HG03558 (cell line): ENCODE results near the gene KRTAP10-8.
"Not testable (repeated sequence)": the region's sequence is repeated elsewhere in the genome, so short reads cannot be mapped to it uniquely, and the experiment has no call there.

ENCODE experiments used
- ATAC-seq: cut with Tn5 transposase; IDR thresholded peaks from one replicate; pipeline ENCODE4 v1.9.1; 2021; ENCODE audit warnings: moderate number of reproducible peaks; ENCODE audit not compliant: unreplicated experiment; ENCODE audit errors: extremely low read depth

The KRTAP10-8 gene

GRCh38 chr21:44612029-44612486, at the start of gene KRTAP10-8:
Gene KRTAP10-8, plus strand, starts transcription at chr21:44612079. Its CDS starts 22 bp downstream, at chr21:44612101.
- ATAC-seq = no peak

DNA sequence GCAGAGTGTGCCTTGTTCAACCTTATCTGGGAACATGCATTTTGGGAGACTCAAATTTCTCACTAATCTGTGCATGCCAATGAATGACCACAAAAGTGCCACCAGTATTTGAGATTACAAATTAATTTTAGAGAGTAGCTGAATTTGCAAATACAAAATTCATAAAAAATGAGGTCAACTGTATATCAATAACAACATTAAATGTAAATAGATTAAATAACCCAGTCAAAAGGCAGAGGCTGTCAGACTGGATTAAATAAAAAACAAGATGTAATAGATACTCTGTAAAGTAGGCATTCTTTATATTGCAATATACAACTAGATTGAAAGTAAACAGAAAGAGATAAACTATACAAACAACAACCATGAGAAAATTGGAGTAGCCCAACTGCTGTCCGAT, 47.8 kb upstream of the KRTAP10-8 start:
- no peak for ATAC-seq

- no peak for ATAC-seq
Measured at GRCh38 chr21:44564886-44565598, 46.8 kb upstream of the KRTAP10-8 start.

DNA sequence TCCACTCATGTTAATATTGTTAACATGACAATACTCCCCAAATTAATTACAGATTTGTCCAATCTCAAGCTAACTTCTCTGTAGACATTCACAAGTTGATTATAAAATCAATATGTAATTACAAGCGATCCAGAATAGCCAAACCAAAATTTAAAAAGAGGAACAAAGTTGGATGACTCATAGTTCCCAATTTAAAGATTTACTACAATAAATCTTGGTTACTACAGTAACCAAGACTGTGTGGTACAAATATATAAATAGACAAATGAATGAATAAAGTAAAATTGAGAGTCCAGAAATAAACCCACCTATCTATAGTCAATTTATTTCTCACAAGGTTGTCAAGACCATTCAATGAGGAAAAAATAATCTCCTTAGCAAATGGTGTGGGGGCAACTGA, 45.5 kb upstream of the KRTAP10-8 start:
- ATAC-seq = no peak

DNA sequence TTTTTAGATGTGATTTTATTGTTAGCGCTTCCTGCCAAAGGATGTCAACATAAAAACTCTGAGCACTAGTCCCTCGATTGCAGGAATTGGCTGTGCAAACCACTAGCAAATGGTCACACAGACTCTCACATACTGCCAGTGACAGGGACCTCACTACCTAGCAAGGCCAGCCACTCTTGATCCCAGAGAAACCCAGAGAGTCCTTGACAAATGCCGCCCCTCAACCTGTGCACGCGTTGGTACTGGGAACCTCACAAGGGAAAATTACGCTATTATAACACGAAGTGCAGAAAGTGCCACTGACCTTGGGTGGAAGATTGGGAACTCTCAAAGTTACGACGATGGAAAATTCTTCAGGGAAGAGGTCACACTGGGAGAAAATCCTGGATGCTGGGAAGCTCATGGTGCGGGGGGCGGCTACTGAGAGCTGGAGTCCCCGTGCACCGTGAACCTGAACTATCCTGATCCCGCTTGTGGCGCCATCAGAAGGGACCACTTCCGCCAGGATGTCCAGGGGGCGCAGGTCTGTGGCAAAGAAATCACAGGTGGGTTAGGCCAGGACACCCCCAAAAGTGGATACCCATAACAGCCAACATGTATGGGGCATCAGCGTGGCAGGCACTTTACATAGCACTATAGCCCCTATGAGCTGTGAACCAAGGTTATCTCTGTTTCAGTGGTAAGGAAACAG, 44.3 kb upstream of the KRTAP10-8 start:
- ATAC-seq = no peak

DNA sequence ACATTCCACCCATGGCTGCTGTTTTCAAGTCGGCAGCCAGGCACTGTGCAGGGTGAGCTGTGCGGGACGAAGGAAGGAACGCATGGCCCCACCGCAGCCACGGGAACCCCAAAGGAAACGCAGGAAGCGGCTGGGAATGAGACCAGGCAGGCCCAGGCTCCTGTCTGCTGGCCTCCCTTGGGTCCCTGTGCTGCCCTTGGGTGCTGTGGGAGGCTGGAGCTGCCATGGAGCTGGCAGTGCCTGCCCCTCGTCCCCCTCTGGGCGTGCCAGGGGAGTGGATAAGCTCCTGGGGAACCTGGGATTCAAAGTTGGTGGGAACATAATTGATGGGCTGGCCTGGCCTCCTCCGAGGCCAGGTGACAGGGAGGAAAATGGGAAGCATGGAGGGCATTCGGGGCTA, 43.6 kb upstream of the KRTAP10-8 start:
- no peak for ATAC-seq

GRCh38 chr21:44568667-44569556, 43.0 kb upstream of the KRTAP10-8 start:
- no peak for ATAC-seq

DNA sequence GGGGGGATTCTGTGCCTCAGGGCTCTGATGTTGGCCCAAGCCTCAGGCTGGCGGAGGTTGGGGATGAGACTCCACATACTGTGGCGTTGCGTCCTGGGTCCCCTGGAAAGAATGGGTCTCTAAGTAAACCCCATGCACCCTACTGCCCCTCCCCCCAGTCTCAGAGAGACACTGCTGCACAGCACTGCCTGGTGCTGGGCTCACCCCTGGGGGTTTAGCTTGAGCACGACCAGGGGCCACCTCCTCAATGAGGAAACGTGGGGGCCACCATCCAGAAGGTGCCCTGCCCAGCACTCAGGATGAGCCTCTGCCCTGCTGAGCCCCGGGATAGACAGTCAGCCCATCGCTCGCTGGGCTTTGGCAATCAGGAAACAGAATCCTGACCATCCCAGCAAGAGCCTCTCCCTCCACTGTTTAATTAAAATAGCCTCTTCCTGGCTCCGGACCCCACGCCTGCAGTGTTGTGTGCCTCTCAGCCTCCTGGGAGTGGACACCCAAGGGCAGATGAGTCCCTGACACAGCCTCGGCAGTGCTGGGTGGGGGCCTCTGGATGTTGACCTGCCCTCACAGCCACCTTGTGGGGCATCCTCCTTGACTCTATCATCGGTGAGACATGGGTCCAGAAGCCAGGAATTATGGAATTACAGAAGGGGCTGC, 41.9 kb upstream of the KRTAP10-8 start:
- ATAC-seq = no peak

DNA sequence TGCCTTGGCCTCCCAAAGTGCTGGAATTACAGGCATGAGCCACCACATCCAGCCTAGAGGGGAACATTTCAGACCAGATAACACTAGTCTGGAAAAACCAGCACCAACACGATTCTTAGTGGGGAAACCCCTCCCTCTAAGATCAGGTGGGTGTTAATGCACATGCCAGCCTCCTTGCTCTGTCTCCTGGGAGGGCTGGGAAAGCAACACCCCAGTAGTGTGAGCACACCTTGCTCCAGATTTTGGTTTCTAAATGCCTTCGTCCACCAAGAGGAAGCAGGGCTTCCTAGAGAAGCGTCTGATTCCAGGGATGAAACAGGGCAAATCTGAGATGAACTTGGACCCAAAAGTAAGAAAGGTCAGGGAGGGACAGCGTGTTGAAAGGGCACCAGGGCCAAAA, 40.6 kb upstream of the KRTAP10-8 start:
- no peak for ATAC-seq

DNA sequence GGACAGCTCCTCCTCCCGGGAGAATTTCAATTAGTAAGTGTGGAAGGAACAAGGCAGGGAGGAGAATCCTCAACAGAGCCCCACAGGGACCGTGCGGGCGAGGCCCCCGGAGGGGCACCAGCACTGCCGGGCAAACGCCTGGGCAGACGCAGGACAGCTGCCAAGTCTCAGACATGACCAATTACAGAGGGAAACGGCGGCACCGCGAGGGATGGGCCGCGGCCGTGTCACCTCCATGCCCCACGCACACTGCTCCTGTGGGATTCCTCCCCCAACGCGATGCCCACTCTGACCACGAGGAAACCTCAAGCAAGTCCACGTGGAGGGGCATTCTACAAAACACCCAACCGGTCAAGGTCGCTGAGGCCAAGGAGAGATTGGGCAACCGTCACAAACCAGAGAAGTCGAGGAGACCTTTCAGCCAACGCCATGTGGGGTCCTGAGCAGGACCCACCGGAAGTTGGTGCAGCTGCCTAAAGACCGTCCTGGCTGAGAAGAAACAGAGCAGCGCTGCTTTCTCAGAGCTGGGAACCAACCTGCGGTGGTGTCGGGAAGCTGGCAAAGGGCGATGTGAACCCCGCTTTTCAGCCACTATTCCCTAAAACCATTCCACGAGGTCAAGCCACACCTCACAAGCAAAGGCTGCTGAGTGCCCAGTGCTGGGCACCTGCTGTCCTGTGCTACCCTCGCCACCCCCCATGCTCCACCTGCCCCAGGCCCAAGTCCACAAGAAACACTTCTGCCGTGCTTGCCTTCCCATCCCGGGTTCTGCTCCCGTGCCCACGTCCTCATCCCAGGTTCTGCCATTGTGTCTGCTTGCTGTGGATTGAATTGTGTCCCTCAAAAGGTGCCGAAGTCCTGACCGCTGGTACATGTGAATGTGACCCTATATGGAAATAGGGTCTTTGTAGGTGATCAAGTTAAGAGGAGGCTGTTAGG, 39.8 kb upstream of the KRTAP10-8 start:
- ATAC-seq = no peak

- no peak for ATAC-seq
Measured at GRCh38 chr21:44572959-44573583, 38.8 kb upstream of the KRTAP10-8 start.

GRCh38 chr21:44573630-44574456, 38.0 kb upstream of the KRTAP10-8 start, which contains the start of gene KRTAP10-4:
Gene KRTAP10-4, plus strand, starts transcription at chr21:44573729. Its CDS starts 30 bp downstream, at chr21:44573759.
- not testable (repeated sequence) for ATAC-seq

- no peak for ATAC-seq
Measured at GRCh38 chr21:44574457-44575306, 37.2 kb upstream of the KRTAP10-8 start.

DNA sequence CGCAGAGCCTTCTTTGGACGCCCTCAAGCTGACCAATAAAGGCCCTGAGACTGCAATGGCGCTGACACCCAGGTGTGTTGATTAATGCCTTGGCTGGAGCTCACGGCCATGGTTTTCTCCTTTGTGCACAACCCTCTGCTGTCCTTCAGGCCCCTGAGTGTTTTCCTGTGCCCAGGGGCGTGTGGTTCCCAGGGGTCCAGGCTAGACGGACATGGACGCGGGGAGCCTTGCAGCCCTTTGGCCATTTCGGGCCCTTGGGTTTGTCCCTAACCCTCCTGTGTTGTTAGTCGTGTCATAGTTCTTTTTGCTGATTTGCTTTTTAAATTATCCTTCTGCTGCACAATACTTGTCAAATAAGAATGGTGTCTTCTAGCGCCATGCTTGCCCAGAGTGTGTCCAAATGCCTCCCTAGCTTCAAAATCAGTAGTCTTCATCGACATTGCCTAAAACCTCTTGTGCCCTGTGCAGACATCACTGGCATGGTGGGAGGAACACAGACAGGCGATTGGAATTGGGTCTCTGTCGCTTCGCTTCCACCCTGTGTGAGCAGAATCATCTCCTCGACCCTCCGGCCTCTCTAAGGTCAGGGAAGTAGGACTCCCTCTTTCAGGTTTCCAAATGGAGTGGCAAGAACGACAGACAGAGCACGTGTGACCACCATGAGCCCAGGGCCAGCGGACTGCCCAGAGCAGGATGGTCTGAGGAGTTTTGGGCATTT, 36.4 kb upstream of the KRTAP10-8 start:
- no peak for ATAC-seq

DNA sequence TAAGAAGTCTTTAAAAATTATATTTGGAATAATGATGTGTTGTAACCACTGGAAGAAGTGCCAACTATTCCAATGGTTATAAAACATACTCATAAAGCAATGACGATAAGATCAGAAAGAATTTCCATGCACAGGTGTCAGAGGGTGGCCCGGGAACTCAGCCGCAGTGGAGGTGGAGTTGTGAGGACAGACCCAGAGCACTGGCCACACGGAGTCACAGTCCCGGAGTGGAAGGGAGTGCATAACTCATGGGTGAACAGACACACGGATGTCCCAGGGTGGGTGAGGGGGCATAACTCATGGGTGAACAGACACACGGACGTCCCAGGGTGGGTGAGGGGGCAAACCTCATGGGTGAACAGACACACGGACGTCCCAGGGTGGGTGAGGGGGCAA, 35.9 kb upstream of the KRTAP10-8 start:
- ATAC-seq = no peak

DNA sequence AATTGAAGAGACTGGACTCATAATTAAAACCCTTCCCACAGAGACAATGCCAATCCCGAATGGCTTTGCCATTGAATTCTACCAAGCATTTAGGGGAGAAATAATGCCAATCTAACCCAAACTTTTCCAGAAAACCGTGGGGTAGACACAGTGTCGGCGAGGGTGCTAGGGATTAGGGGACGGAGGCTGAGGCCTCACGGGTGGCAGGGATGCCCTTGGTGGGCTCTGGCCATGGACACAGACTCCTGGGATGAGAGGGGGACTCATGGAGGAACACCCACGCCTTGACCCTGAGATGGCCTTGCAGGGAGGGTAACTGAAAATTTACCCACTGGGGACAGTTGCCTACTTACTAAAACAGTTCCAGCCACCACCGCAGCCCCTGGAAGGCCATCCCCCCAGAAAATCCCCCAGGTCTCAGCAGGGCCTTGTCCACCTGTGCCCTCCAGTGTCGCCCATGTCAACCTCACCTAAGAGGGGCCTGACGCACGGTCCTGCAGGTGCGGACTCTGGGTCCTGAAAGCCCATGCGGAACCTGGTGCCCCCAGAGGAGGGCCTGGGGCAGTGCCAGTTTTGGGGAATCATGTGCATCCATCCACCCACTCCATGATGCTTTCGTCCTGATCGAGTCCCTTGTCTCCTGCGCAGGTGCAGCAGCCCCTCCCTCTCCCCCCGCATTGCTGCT, 33.4 kb upstream of the KRTAP10-8 start:
- no peak for ATAC-seq
